ENCODE results near the gene ANKRD13D. TPM values are rescaled to one million over a fixed set of nuclear protein-coding genes. Genes with fewer than 3 reads are reported as not detected.
A peak's percentile ranks its signal among the peaks of the same experiment; 100 is the strongest.

Gene ANKRD13D
- 114 and 124 TPM in 2 replicates for total RNA-seq

DNA sequence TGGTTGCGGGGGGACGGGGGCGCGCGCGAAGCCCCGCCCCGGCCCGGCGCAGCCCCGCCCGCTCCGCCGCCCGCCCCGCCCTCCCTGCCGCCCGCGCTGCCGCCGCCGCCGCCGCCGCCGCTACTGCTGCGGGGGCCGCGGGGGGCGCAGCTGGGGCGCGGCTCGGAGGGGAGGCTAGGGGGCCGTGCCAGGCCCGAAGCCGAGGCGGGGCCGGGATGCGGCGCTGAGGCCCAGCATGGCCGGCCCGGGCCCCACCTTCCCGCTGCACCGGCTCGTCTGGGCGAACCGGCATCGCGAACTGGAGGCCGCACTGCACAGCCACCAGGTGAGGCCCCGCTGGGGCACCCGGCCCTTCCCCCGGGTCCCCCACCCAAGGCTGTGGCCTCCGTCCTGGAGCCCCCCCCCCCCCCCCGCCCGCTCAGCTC is at the start of gene ANKRD13D:
Gene ANKRD13D, plus strand, starts transcription at position 78 of the 425 bp plus-strand sequence. Its CDS starts 158 bp downstream, at position 236.
- peaks cover 53% of the 10 kb centered on the region for H3K4me1 Mint-ChIP-seq

DNA sequence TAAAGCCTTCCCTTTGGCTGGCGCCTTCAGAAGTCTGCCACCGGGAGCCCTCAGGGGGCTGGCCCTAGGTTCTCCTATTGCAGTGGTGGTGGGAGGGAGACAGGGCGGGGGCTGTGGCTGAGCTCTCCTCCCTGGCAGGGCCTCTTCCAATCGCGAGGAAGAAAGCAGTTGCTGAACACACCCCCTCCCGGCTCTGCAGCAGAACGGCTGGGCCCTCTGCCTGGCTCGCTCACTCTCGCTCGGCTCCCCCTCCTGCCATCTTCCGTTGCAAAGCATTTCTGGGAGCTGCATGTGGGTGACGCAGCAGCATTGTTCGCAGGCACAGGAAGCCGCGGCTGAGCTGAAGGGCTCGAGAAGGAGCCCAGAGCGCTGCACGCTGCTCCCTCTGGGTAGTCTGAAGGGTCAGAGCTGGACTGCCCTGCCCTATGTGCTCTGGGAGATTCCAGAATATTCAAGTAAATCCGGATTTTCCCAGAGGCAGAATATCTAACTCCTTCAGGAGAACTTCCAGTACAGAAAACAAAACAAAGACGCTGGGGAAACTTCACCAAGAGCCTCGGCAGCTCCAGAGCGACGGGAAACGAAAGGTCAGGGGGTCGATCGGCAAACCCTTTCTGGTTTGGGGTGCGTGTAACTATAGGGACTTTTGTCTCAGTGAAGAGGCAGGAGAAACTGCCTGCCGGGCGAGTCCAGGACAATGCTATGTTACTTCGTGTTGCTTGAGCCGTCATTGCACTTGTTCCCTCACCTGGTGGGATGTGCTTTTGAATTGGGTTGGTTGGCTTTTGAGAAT is 49.1 kb upstream of the ANKRD13D start:
- intact Hi-C loops (cut with micrococcal nuclease), result loop anchor here (1.0 to 10.0 kb wide), 3 partner anchors 23 to 155 kb away; no protein-coding TSS in a partner anchor
- H3K9me3 Mint-ChIP-seq, result no peaks in the 10 kb centered on the region
- peaks cover 43% of the 10 kb centered on the region for H3K4me1 Mint-ChIP-seq
- H3K27ac Mint-ChIP-seq, result peak overlapping the region; percentile 98
- peak; percentile 98 for DNase-seq
- no peaks in the 10 kb centered on the region for H3K27me3 Mint-ChIP-seq
- peaks cover 48% of the 10 kb centered on the region for H3K36me3 Mint-ChIP-seq (ENCODE audit: low read depth)
- peak overlapping the region; percentile 100 for H3K4me3 Mint-ChIP-seq

More for the DNA sequence above, at the start of gene ANKRD13D:
- intact Hi-C loops (cut with micrococcal nuclease), result no loop called here
- Mint-ChIP-seq H3K9me3 (no peaks in the 10 kb centered on the region), H3K36me3 (ENCODE audit: low read depth) (peaks cover 56% of the 10 kb centered on the region), H3K27me3 (no peaks in the 10 kb centered on the region), H3K27ac (peak within 1 kb of the TSS; percentile 98), H3K4me3 (peak within 1 kb of the TSS; percentile 95)
- DNase-seq, result no peak

DNA sequence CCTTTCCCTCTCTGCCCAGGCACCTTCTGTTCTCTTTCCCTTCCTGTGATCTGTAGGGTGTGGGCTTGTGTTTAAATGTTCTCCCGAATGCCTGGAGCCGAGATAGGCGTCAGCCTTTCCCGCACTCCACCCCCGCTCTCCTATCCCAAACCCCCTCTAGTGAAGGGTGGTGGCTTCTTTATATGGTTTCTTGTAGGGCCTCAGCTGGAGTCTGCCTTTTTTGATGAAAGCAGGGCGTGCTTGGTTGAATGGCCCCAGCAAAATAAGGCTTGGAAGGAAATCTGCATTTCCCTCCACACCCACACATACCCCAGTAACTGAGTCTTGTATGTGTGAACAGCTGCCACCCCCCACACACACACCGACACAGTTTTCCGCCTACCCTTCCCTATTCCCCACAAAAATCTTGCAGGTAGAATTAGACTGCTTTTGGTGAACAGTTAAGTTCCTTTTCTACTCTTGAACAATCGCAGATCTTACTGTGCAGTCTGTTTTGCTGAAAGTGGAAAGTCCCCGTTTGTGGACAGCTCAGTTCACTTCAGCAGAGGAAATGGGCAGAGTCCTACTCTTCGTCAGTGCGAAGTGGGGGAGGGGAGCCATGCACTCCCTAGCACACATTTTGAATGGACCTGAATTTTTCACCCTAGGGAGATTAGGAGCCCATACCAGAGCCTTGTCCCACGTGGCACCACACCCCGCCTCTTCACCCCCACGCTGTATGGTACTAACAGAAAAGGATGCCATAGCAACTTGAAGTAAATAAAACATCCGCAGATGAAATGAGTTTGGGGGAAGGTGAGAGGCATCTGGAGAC is 48.3 kb upstream of the ANKRD13D start:
- Mint-ChIP-seq H3K36me3 (ENCODE audit: low read depth) (peaks cover 56% of the 10 kb centered on the region), H3K4me3 (peak overlapping the region; percentile 100), H3K27ac (peak overlapping the region; percentile 98), H3K27me3 (no peaks in the 10 kb centered on the region), H3K9me3 (no peaks in the 10 kb centered on the region), H3K4me1 (peaks cover 49% of the 10 kb centered on the region)
- peak; percentile 94 for DNase-seq
- intact Hi-C loops (cut with micrococcal nuclease), result loop anchor here (1.0 to 10.0 kb wide), 6 partner anchors 22 to 268 kb away; partner anchors contain the start of genes CDK2AP2 and KDM2A

DNA sequence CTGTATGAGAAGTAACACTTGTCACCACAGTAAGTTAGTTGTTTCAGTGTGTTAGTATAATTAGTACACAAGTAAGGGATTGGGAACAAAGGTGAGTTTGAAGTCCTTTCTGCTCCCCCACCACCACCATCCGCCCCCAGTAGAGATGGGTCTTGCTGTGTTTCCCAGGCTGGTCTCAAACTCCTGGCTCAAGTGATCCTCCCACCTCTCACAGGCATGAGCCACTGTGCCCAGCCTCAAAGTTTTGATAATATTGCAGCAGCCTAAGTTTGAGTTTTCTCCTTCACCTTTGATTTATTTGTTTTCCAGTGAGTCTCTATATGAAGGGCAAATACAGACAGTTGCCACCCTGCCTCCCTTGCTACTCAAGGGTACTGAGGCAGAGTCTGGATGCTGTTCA is 46.6 kb upstream of the ANKRD13D start:
- Mint-ChIP-seq H3K27me3 (no peaks in the 10 kb centered on the region), H3K9me3 (no peaks in the 10 kb centered on the region), H3K27ac (peak overlapping the region; percentile 67), H3K4me3 (peak overlapping the region; percentile 100), H3K36me3 (ENCODE audit: low read depth) (peaks cover 70% of the 10 kb centered on the region), H3K4me1 (peaks cover 49% of the 10 kb centered on the region)
- intact Hi-C loops (cut with micrococcal nuclease), result loop anchor here (10.0 kb wide), 1 partner anchor 158 kb away; no protein-coding TSS in a partner anchor
- DNase-seq, result no peak

DNA sequence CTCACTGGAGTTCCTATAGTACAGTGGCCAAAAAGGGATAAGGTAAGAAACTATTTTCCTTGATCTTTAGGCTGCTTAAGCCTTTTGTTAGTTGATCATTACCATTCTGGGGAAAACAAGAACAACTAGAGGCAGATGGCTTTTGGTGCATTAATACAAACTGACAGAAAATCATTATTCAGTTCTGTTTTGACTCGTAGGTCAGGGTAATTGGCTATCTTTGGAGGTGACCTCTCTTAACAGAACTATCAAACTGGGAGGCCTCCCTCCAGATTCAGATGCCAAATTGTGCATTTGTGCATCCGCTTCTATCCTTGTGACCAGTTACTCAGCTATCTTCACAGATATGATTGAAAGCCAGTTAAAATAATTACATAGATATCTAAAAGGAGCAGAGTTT is 46.1 kb upstream of the ANKRD13D start:
- intact Hi-C loops (cut with micrococcal nuclease), result loop anchor here (10.0 kb wide), 1 partner anchor 158 kb away; no protein-coding TSS in a partner anchor
- peak overlapping the region; percentile 100 for H3K4me3 Mint-ChIP-seq
- no peaks in the 10 kb centered on the region for H3K27me3 Mint-ChIP-seq
- DNase-seq, result no peak
- H3K27ac Mint-ChIP-seq, result peak overlapping the region; percentile 61
- H3K36me3 Mint-ChIP-seq (ENCODE audit: low read depth), result peaks cover 74% of the 10 kb centered on the region
- no peaks in the 10 kb centered on the region for H3K9me3 Mint-ChIP-seq
- H3K4me1 Mint-ChIP-seq, result peaks cover 49% of the 10 kb centered on the region

DNA sequence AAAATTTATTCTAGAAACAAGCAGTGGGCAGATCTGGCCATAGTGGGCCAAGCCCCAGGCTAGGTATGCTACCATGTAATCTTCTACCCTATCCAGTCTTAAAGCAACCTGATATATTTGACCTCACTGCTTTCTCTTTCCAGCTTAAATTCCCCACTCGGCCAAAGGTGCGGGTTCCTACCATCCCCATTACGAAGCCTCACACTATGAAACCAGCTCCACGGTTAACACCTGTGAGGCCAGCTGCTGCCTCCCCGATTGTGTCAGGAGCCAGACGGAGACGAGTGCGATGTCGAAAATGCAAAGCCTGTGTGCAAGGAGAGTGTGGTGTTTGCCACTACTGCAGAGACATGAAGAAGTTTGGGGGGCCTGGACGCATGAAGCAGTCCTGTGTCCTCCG is 44.1 kb upstream of the ANKRD13D start:
- H3K4me1 Mint-ChIP-seq, result peaks cover 49% of the 10 kb centered on the region
- H3K36me3 Mint-ChIP-seq (ENCODE audit: low read depth), result peaks cover 92% of the 10 kb centered on the region
- no peak overlapping the region for H3K4me3 Mint-ChIP-seq
- no peak for DNase-seq
- peak overlapping the region; percentile 25 for H3K27ac Mint-ChIP-seq
- intact Hi-C loops (cut with micrococcal nuclease), result loop anchor here (10.0 kb wide), 1 partner anchor 160 kb away; no protein-coding TSS in a partner anchor
- no peaks in the 10 kb centered on the region for H3K27me3 Mint-ChIP-seq
- H3K9me3 Mint-ChIP-seq, result no peaks in the 10 kb centered on the region

DNA sequence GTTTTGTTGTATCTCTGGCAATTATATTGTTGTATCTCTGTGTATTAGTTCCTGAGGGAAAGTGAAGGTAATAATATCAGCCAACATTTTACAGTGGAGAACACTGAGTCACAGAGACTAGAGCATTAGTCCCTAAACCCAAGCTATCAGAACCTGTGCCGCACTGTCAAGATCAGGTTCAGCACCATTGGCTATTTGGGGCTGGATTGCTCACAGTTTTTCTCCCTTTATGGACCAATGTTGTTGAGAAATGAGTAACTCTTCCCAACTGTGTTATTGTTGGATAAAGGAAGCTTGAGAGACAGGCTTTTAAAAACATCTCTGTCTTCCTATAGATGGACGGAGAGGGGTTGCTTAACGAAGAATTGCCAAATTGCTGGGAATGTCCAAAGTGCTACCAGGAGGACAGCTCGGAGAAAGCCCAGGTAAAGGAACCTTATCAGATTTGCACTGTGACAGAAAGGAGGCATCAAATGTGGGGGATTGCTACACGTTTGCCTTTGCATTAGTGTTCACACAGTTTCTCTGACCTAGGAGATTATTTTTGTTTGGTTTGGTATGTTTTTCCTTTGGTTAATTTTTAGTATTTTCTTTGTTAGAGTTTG is 41.1 kb upstream of the ANKRD13D start:
- peaks cover 91% of the 10 kb centered on the region for H3K36me3 Mint-ChIP-seq (ENCODE audit: low read depth)
- intact Hi-C loops (cut with micrococcal nuclease), result loop anchor here (10.0 kb wide), 1 partner anchor 163 kb away; no protein-coding TSS in a partner anchor
- no peak overlapping the region for H3K4me3 Mint-ChIP-seq
- H3K27me3 Mint-ChIP-seq, result no peaks in the 10 kb centered on the region
- H3K27ac Mint-ChIP-seq, result no peak overlapping the region
- no peak for DNase-seq
- peaks cover 46% of the 10 kb centered on the region for H3K4me1 Mint-ChIP-seq
- H3K9me3 Mint-ChIP-seq, result no peaks in the 10 kb centered on the region

DNA sequence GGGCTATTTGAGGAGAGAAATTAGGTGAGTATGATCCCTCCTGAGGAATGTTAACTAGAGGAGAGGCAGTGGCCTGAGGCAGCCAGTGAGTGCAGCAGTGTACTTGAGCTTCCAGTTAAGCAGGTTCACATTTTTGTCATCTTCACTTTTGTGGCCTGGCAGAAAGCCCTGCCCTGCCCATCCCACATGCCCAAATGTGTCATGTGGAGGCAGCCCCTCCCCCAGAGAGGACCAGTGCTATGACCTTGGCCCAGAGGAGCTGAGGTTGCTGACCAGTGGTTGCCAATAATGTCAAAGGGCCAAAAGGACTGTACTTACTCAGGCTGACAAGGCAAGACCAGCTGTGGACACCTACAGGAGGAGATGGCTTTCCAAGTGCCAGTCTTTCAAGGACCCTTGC is 40.5 kb upstream of the ANKRD13D start:
- DNase-seq, result peak; percentile 57
- Mint-ChIP-seq H3K27me3 (no peaks in the 10 kb centered on the region), H3K9me3 (no peaks in the 10 kb centered on the region), H3K27ac (no peak overlapping the region), H3K36me3 (ENCODE audit: low read depth) (peaks cover 93% of the 10 kb centered on the region), H3K4me3 (no peak overlapping the region), H3K4me1 (peaks cover 48% of the 10 kb centered on the region)
- intact Hi-C loops (cut with micrococcal nuclease), result loop anchor here (10.0 kb wide), 1 partner anchor 164 kb away; no protein-coding TSS in a partner anchor

DNA sequence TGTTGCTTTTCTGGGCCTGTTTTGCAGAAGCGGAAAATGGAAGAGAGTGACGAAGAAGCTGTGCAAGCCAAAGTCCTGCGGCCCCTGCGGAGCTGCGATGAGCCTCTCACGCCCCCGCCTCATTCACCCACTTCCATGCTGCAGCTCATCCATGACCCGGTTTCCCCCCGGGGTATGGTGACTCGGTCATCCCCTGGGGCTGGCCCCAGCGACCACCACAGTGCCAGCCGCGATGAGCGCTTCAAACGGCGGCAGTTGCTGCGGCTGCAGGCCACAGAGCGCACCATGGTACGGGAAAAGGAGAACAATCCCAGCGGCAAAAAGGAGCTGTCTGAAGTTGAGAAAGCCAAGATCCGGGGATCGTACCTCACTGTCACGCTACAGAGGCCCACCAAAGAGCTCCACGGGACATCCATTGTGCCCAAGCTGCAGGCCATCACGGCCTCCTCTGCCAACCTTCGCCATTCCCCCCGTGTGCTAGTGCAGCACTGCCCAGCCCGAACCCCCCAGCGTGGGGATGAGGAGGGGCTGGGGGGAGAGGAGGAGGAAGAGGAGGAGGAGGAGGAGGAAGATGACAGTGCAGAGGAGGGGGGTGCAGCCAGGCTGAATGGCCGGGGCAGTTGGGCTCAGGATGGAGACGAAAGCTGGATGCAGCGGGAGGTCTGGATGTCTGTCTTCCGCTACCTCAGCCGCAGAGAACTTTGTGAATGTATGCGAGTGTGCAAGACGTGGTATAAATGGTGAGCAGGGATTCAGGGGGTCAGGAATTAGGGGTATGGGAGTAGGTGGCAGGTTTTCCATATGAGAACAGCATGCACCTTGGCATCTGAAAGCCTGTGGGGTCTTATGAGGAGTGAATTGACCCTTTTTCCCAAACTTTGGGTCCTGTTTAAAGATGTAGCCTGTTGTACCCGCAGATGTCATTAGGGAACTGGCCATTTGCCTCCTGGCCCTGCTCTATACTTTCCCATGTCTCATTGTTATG is 38.8 kb upstream of the ANKRD13D start:
- H3K4me1 Mint-ChIP-seq, result peaks cover 47% of the 10 kb centered on the region
- H3K36me3 Mint-ChIP-seq (ENCODE audit: low read depth), result peaks cover 91% of the 10 kb centered on the region
- H3K27me3 Mint-ChIP-seq, result no peaks in the 10 kb centered on the region
- intact Hi-C loops (cut with micrococcal nuclease), result no loop called here
- no peak overlapping the region for H3K4me3 Mint-ChIP-seq
- H3K27ac Mint-ChIP-seq, result peak overlapping the region; percentile 4
- H3K9me3 Mint-ChIP-seq, result no peaks in the 10 kb centered on the region
- DNase-seq, result no peak

DNA sequence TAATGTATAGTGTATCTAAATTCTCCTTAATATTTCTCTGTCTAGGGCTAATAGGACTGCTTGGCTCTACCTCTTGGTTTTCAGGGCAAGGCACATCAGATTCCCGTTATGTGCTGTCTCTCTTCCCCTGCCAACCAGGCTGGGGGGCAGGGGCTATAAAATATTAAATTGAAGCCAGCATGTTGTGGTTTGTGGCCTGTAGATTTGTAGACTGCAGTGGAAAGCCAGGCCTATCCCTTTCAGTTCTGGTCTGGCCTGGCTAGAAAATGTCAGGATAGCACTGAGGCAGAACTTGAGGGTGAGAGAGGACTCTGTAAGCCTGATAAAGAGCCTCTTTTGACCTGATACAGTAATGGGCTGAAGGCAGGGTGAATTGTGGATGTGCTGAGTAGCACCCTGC is 37.3 kb upstream of the ANKRD13D start:
- H3K27ac Mint-ChIP-seq, result no peak overlapping the region

DNA sequence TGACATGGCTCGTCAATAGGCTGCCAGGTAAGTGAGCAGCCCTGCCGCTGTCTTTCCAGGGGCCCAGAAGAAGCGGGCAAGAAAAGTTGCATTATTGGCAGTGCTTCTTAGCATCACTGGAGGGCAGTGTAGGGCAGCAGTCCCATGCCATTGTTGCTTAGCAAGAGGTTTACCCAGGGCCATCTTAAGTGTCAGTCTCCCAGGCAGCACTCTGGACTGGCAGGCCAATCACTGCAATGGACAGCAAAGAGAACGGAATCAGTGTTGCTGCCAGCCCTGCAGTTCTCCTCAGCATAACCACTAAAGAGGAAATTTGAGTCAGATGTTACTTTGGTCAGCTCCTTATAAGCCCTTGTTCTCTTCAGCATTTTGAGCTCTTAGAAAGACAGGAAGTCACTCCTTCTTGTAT is 36.3 kb upstream of the ANKRD13D start:
- intact Hi-C loops (cut with micrococcal nuclease), result no loop called here
- peaks cover 85% of the 10 kb centered on the region for H3K36me3 Mint-ChIP-seq (ENCODE audit: low read depth)
- no peak overlapping the region for H3K4me3 Mint-ChIP-seq
- H3K27ac Mint-ChIP-seq, result peak overlapping the region; percentile 2
- peaks cover 44% of the 10 kb centered on the region for H3K4me1 Mint-ChIP-seq
- H3K27me3 Mint-ChIP-seq, result no peaks in the 10 kb centered on the region
- H3K9me3 Mint-ChIP-seq, result no peaks in the 10 kb centered on the region
- peak; percentile 78 for DNase-seq

More for the DNA sequence above, 37.3 kb upstream of the ANKRD13D start:
- no peak for DNase-seq
- Mint-ChIP-seq H3K4me3 (no peak overlapping the region), H3K9me3 (no peaks in the 10 kb centered on the region), H3K4me1 (peaks cover 44% of the 10 kb centered on the region), H3K36me3 (ENCODE audit: low read depth) (peaks cover 89% of the 10 kb centered on the region), H3K27me3 (no peaks in the 10 kb centered on the region)
- intact Hi-C loops (cut with micrococcal nuclease), result no loop called here

DNA sequence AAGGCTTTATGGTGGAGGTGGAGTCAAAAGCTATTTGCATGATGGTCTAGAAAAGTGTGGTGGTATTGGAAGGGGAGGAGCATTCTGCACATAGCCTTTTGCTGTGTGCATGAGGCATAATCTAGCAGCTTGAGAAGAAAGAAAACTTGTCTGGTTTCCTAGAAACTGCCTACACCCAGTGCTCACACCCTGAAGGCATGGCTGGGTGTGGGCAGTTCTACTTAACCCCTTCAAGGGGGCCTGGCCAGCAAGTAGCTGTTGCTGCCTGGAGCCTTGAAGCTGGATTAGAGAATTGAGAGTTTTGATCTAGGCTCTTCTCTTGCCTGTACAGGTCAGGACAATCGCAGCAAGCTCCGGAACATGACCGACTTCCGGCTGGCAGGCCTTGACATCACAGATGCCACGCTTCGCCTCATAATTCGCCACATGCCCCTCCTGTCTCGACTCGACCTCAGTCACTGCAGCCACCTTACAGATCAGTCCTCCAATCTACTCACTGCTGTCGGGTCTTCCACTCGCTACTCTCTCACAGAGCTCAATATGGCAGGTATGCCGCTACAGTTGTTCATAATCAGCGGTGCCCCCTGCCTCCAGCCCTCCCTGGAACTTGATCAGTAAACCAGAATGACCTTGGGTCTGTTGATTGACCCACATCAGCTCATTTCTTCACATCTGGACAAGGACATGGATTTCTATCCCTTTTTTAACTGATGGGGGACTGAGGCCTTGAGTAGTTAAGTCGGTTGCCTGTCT is 35.1 kb upstream of the ANKRD13D start:
- no peak overlapping the region for H3K4me3 Mint-ChIP-seq
- peak overlapping the region; percentile 10 for H3K27ac Mint-ChIP-seq
- no peaks in the 10 kb centered on the region for H3K9me3 Mint-ChIP-seq
- peaks cover 38% of the 10 kb centered on the region for H3K4me1 Mint-ChIP-seq
- H3K27me3 Mint-ChIP-seq, result no peaks in the 10 kb centered on the region
- H3K36me3 Mint-ChIP-seq (ENCODE audit: low read depth), result peaks cover 78% of the 10 kb centered on the region
- intact Hi-C loops (cut with micrococcal nuclease), result no loop called here
- DNase-seq, result peak; percentile 64

Measured in activated CD4-positive, alpha-beta T cell treated with anti-CD3 and anti-CD28 coated beads, Interleukin-2, amount 10 ng/mL, durations not matched to agents 24 days and 14 days (primary cell).